ENCODE results near the gene POMT1. TPM values are rescaled to one million over a fixed set of nuclear protein-coding genes. Genes with fewer than 3 reads are reported as not detected.
A peak's percentile ranks its signal among the peaks of the same experiment; 100 is the strongest.

POMT1 gene
- total RNA-seq, 1 donor from 2014 or later, result 34.8 TPM

- peak overlapping the region; percentile 98 for H3K4me2 ChIP-seq (ENCODE audit: low read length)
- no peak overlapping the region for H3K27ac ChIP-seq (ENCODE audit: low read depth, low read length)
- H3K4me1 ChIP-seq (ENCODE audit: insufficient read depth, low read length), result peaks cover 15% of the 10 kb centered on the region
- FAIRE-seq (no peak), DNase-seq (ENCODE audit: low read depth) (no peak)
- peaks cover 2% of the 10 kb centered on the region for H3K27me3 Mint-ChIP-seq (ENCODE audit: low read depth, unreplicated experiment)
- H4K20me1 ChIP-seq (ENCODE audit: insufficient read depth, low read length), result peaks cover 7% of the 10 kb centered on the region
- peaks cover 16% of the 10 kb centered on the region for H3K79me2 ChIP-seq (ENCODE audit: insufficient read depth, low read length)
- H3K36me3 ChIP-seq (ENCODE audit: insufficient read depth, low read length), result peaks cover 4% of the 10 kb centered on the region
- peak overlapping the region; percentile 89 for H3K9ac ChIP-seq (ENCODE audit: low read length)
- peak overlapping the region; percentile 72 for H3K4me3 ChIP-seq (ENCODE audit: insufficient read depth, low read depth, low read length)
- peaks cover 6% of the 10 kb centered on the region for H3K36me3 Mint-ChIP-seq (ENCODE audit: low read depth, unreplicated experiment)
- peak overlapping the region; percentile 85 for H3K4me3 Mint-ChIP-seq (ENCODE audit: unreplicated experiment)
- H3K9me3 Mint-ChIP-seq (ENCODE audit: unreplicated experiment), result no peaks in the 10 kb centered on the region
- no peak overlapping the region for H3K27ac Mint-ChIP-seq (ENCODE audit: unreplicated experiment)
- H2AFZ ChIP-seq (ENCODE audit: low read depth, low read length), result peak overlapping the region; percentile 75
- TF ChIP-seq EZH2 (IDR thresholded peaks at IDR 0.05; ENCODE audit: insufficient read depth, low read length) (no peak), CTCF (IDR thresholded peaks at IDR 0.05; ENCODE audit: insufficient read depth, low read depth, low read length) (no peak)
- peaks cover 3% of the 10 kb centered on the region for H3K4me1 Mint-ChIP-seq (ENCODE audit: low read depth, unreplicated experiment)
- H3K9me3 ChIP-seq (ENCODE audit: insufficient read depth, low read depth, low read length), result no peaks in the 10 kb centered on the region
- H3K27me3 ChIP-seq (ENCODE audit: insufficient read depth, low read length), result no peaks in the 10 kb centered on the region
Measured at GRCh38 chr9:131530546-131530919, 27.8 kb downstream of the POMT1 start.

- Mint-ChIP-seq H3K27me3 (ENCODE audit: low read depth, unreplicated experiment) (peaks cover 2% of the 10 kb centered on the region), H3K36me3 (ENCODE audit: low read depth, unreplicated experiment) (peaks cover 6% of the 10 kb centered on the region), H3K4me3 (ENCODE audit: unreplicated experiment) (peak within 1 kb of the TSS; percentile 85), H3K27ac (ENCODE audit: unreplicated experiment) (no peak within 1 kb of the TSS), H3K4me1 (ENCODE audit: low read depth, unreplicated experiment) (peaks cover 3% of the 10 kb centered on the region), H3K9me3 (ENCODE audit: unreplicated experiment) (no peaks in the 10 kb centered on the region)
- peaks cover 16% of the 10 kb centered on the region for H3K79me2 ChIP-seq (ENCODE audit: insufficient read depth, low read length)
- peaks cover 4% of the 10 kb centered on the region for H3K36me3 ChIP-seq (ENCODE audit: insufficient read depth, low read length)
- H3K4me2 ChIP-seq (ENCODE audit: low read length), result peak within 1 kb of the TSS; percentile 98
- peak within 1 kb of the TSS; percentile 42 for H3K27ac ChIP-seq (ENCODE audit: low read depth, low read length)
- peaks cover 5% of the 10 kb centered on the region for H4K20me1 ChIP-seq (ENCODE audit: insufficient read depth, low read length)
- H3K27me3 ChIP-seq (ENCODE audit: insufficient read depth, low read length), result no peaks in the 10 kb centered on the region
- H3K9ac ChIP-seq (ENCODE audit: low read length), result peak within 1 kb of the TSS; percentile 89
- FAIRE-seq (no peak), DNase-seq (ENCODE audit: low read depth) (peak; percentile 55)
- no peaks in the 10 kb centered on the region for H3K9me3 ChIP-seq (ENCODE audit: insufficient read depth, low read depth, low read length)
- no peak for TF ChIP-seq EZH2 (IDR thresholded peaks at IDR 0.05; ENCODE audit: insufficient read depth, low read length)
- TF ChIP-seq CTCF (IDR thresholded peaks at IDR 0.05; ENCODE audit: insufficient read depth, low read depth, low read length), result no peak
- H2AFZ ChIP-seq (ENCODE audit: low read depth, low read length), result peak within 1 kb of the TSS; percentile 75
- H3K4me1 ChIP-seq (ENCODE audit: insufficient read depth, low read length), result peaks cover 15% of the 10 kb centered on the region
- peak within 1 kb of the TSS; percentile 72 for H3K4me3 ChIP-seq (ENCODE audit: insufficient read depth, low read depth, low read length)
Measured at GRCh38 chr9:131530920-131531832, 28.5 kb downstream of the POMT1 start, which contains the start of gene UCK1. Gene UCK1 (minus strand): TSS chr9:131531263. CDS start chr9:131531174, 89 bp downstream.
